Natural killer cell (primary cell): ENCODE results near the gene ZFYVE27. TPM values are rescaled to one million over a fixed set of nuclear protein-coding genes. Genes with fewer than 3 reads are reported as not detected.

ENCODE experiments used
- ATAC-seq, 3 donors: fragments of 150-1000 bp in 2 of 3; fragments of 200-7000 bp in 1 of 3; cut with Tn5 transposase; 1 replicate in 1 of 3; 2 replicates in 2 of 3; pipeline ENCODE4 v1.10.0; 2021; ENCODE audit warnings: mild to moderate bottlenecking in 2 of 3, moderate library complexity in 2 of 3
- DNase-seq, 2 donors: peaks; one replicate each; pipeline versions ENCODE4 v3.0.0 to v3.0.0-alpha.2; 2013 to 2021; ENCODE audit warnings: mixed read lengths in 1 of 2
- H3K27ac ChIP-seq: one replicate; pipeline ENCODE4 v1.5.1; 2013; ENCODE audit warnings: mild to moderate bottlenecking, low read length
- H3K27me3 ChIP-seq: one replicate; pipeline ENCODE4 v1.6.1; 2013; ENCODE audit warnings: low read length; ENCODE audit not compliant: control insufficient read depth, insufficient read depth
- H3K36me3 ChIP-seq: one replicate; pipeline ENCODE4 v1.6.1; 2013; ENCODE audit warnings: low read length; ENCODE audit not compliant: control insufficient read depth, insufficient read depth
- H3K4me1 ChIP-seq: one replicate; pipeline ENCODE4 v1.6.1; 2013; ENCODE audit warnings: low read length; ENCODE audit not compliant: control insufficient read depth, insufficient read depth
- H3K4me3 ChIP-seq: one replicate; pipeline ENCODE4 v1.5.1; 2013; ENCODE audit warnings: low read length
- H3K9me3 ChIP-seq: one replicate; pipeline ENCODE4 v1.6.1; 2013; ENCODE audit warnings: low read length; ENCODE audit not compliant: control insufficient read depth, insufficient read depth
- H3K27ac Mint-ChIP-seq, 2 donors: one replicate each; pipeline ENCODE4 v1.8.0; 2022; ENCODE audit warnings: mild to moderate bottlenecking in 2 of 2, mixed read lengths in 2 of 2, moderate library complexity in 1 of 2
- H3K27me3 Mint-ChIP-seq, 2 donors: one replicate each; pipeline ENCODE4 v1.8.0; 2022; ENCODE audit warnings: low read depth in 2 of 2, mixed read lengths in 2 of 2
- H3K36me3 Mint-ChIP-seq: one replicate; pipeline ENCODE4 v1.8.0; 2022; ENCODE audit warnings: mixed read lengths
- H3K4me1 Mint-ChIP-seq, 2 donors: one replicate each; pipeline ENCODE4 v1.8.0; 2022; ENCODE audit warnings: mixed read lengths in 2 of 2
- H3K4me3 Mint-ChIP-seq: one replicate; pipeline ENCODE4 v1.8.0; 2022; ENCODE audit warnings: mild to moderate bottlenecking, moderate library complexity, mixed read lengths
- H3K9me3 Mint-ChIP-seq, 2 donors: one replicate each; pipeline ENCODE4 v1.8.0; 2022; ENCODE audit warnings: mixed read lengths in 2 of 2
- WGBS: methylation state at CpG from one replicate; pipeline ENCODE4 v1.1.7; 2013; ENCODE audit warnings: missing lambda C conversion rate; ENCODE audit not compliant: insufficient coverage; 5-methylcytosine and 5-hydroxymethylcytosine counted together
- intact Hi-C: fragments of 100-400 bp; cut with micrococcal nuclease; formaldehyde crosslinking; loops from one replicate; pipeline ENCODE4 v1.14.2; 2022
- total RNA-seq, 4 donors: library from RNA; stranded (reverse); fragments of 120-200 nt in 1 of 4; gene quantifications; one replicate each; pipeline versions ENCODE4 v1.2.3 to v1.2.4, GENCODE V29; 2013 to 2022
- TF ChIP-seq, protein P1 (sequence below): fragments of 200-600 bp; IDR thresholded peaks from one replicate; pipeline ENCODE4 v1.8.0; 2022; ENCODE audit warnings: antibody characterized with exemption

ZFYVE27 gene
- total RNA-seq, 3 donors from 2014 or later (not counting 1 experiment from before 2014, with no cell fraction given), result 63.0 to 82.8 (median 76.4) TPM

DNA sequence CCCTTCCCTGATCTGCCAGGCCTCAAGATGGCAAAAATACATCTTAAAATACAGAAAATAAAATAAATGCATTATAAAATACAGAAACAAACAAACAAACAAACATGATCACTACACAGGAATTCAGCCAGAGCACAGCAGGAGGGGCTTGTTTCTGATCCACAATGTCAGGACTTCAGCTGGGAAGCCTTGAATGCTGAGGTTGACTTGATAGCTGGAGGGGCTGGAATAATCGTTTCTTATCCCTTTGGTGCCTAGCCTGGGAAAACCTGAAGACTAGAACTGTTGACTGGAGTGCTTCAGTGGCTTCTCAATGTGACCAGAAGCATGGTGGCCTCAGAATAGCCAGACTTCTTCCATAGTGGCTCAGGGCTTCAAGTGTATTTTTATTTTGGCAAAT lies 32.6 kb upstream of the ZFYVE27 start:
- Histone ChIP-seq H3K9me3 (no peaks in the 10 kb centered on the region), H3K36me3 (no peaks in the 10 kb centered on the region), H3K4me3 (no peak overlapping the region), H3K27ac (no peak overlapping the region), H3K4me1 (peaks cover 3% of the 10 kb centered on the region), H3K27me3 (no peaks in the 10 kb centered on the region)
- peaks cover 3 to 8% of the 10 kb centered on the region in 2 donors for H3K27me3 Mint-ChIP-seq
- H3K27ac Mint-ChIP-seq, result no peak overlapping the region
- H3K4me3 Mint-ChIP-seq, result no peak overlapping the region
- TF ChIP-seq, protein P1, sequence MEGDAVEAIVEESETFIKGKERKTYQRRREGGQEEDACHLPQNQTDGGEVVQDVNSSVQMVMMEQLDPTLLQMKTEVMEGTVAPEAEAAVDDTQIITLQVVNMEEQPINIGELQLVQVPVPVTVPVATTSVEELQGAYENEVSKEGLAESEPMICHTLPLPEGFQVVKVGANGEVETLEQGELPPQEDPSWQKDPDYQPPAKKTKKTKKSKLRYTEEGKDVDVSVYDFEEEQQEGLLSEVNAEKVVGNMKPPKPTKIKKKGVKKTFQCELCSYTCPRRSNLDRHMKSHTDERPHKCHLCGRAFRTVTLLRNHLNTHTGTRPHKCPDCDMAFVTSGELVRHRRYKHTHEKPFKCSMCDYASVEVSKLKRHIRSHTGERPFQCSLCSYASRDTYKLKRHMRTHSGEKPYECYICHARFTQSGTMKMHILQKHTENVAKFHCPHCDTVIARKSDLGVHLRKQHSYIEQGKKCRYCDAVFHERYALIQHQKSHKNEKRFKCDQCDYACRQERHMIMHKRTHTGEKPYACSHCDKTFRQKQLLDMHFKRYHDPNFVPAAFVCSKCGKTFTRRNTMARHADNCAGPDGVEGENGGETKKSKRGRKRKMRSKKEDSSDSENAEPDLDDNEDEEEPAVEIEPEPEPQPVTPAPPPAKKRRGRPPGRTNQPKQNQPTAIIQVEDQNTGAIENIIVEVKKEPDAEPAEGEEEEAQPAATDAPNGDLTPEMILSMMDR, result no peak
- no peak for DNase-seq
- WGBS, result 75% methylated on average over 1 of the region's 1 CpG
- H3K9me3 Mint-ChIP-seq, result no peaks in the 10 kb centered on the region
- H3K4me1 Mint-ChIP-seq, result peaks cover 7 to 8% of the 10 kb centered on the region in 2 donors
- intact Hi-C loops, result loop anchor here (5.0 kb wide), 1 partner anchor 338 kb away; no protein-coding TSS in a partner anchor
- H3K36me3 Mint-ChIP-seq, result no peaks in the 10 kb centered on the region
- ATAC-seq, result no peak

DNA sequence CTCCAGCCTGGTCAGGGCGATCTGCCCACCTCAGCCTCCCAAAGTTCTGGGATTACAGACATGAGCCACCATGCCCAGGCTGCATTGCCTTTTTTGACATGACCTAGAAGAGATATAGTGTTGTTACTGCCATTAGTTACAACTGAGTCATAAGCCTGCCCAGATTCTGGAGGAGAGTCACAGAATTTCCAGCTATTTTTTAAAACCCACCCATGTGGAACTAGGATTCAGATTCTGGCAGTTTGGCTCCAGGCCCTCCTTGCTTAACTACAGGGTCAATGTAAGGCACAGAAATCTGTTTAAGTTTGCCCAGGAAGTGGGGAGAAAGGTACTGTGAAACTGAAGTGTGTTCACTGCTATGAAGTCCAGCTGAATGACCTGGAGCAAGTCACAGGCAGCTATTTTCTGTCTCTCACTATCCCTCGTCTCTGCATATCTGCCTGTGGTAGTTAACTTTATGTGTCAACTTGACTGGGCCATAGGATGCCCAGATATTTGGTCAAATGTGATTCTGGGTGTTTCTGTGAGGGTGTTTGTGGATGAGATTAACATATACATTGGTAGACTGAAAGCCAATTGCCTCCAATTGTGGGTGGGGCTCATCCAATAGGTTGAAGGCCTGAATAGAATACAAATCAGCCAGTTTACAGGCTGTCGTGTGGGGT lies 31.8 kb upstream of the ZFYVE27 start:
- peaks cover 8 to 13% of the 10 kb centered on the region in 2 donors for H3K27me3 Mint-ChIP-seq
- WGBS, result 92% methylated on average over 3 of the region's 3 CpGs
- H3K4me3 Mint-ChIP-seq, result no peak overlapping the region
- intact Hi-C loops, result no loop called here
- no peak overlapping the region for H3K27ac Mint-ChIP-seq
- H3K9me3 Mint-ChIP-seq, result no peaks in the 10 kb centered on the region
- no peaks in the 10 kb centered on the region for H3K36me3 Mint-ChIP-seq
- Histone ChIP-seq H3K36me3 (no peaks in the 10 kb centered on the region), H3K27me3 (no peaks in the 10 kb centered on the region), H3K4me1 (peaks cover 3% of the 10 kb centered on the region), H3K9me3 (no peaks in the 10 kb centered on the region), H3K4me3 (no peak overlapping the region), H3K27ac (no peak overlapping the region)
- H3K4me1 Mint-ChIP-seq, result peaks cover 7 to 13% of the 10 kb centered on the region in 2 donors
- ATAC-seq, result no peak
- TF ChIP-seq, protein P1, result no peak
- no peak for DNase-seq

DNA sequence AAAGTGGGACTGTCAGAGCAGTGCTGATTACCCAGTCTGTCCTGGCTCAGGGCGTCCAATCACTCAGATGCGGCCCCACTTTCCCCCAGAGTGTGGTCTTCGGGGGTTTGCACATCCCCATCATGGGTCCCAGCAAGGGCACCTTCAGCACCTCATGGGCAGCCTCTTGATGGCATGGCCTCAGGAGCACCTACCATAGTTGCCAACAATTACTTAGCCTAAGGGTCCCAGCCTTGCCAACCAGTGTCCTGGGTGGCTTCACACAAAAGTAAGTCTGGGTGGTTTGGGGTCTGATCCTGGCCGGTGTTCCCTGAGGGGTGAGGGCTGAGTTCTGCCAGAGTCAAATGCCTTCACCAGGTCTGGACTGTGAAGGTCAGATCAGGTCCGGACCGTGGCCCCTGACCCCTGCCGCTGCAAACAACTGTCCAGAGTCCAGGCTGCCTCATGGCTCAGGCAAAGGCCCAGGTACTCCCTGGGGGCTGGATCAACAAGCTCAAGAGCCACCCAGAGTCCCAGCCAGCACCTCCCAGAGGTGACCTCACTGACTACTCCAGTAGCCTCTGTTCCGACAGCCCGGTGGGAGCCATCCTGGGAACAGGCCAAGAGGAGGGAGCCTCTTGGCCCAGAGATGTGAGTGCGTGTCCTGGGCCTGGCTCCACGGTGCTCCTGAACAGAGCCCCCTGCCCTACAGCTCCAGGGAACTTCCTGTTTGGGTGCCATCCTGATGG lies 29.6 kb upstream of the ZFYVE27 start:
- H3K9me3 ChIP-seq, result no peaks in the 10 kb centered on the region
- no peak for ATAC-seq
- intact Hi-C loops, result no loop called here

More for the DNA sequence above, 29.6 kb upstream of the ZFYVE27 start:
- Histone ChIP-seq H3K27ac (no peak overlapping the region), H3K27me3 (no peaks in the 10 kb centered on the region), H3K36me3 (no peaks in the 10 kb centered on the region), H3K4me1 (no peaks in the 10 kb centered on the region), H3K4me3 (no peak overlapping the region)
- Mint-ChIP-seq H3K4me3 (no peak overlapping the region), H3K36me3 (no peaks in the 10 kb centered on the region), H3K27ac (no peak overlapping the region), H3K27me3 (peaks cover 16 to 18% of the 10 kb centered on the region in 2 donors), H3K9me3 (no peaks in the 10 kb centered on the region), H3K4me1 (peaks cover 0 to 8% of the 10 kb centered on the region in 2 donors)
- TF ChIP-seq, protein P1, result no peak
- DNase-seq, result no peak
- WGBS, result 91% methylated on average over 11 of the region's 11 CpGs
